Stomach (tissue), 4 donors: ENCODE measurements around the gene DISC1.

ENCODE experiments used
- CTCF ChIP-seq, 7 experiments: fragments of 450-650 bp in 4 of 7; fragments of 200-600 bp in 3 of 7; sonication (generic) in 3 of 7; IDR thresholded peaks; one replicate each; pipeline ENCODE4 v1.5.1; 2016 to 2019; ENCODE audit warnings: antibody characterized with exemption in 7 of 7, control low read depth in 2 of 7, mild to moderate bottlenecking in 1 of 7
- POLR2A ChIP-seq, 4 donors: fragments of 450-650 bp; IDR thresholded peaks; one replicate each; pipeline ENCODE4 v1.6.1; 2016; ENCODE audit warnings: antibody characterized with exemption in 4 of 4, control low read depth in 2 of 4, mild to moderate bottlenecking in 1 of 4, moderate library complexity in 1 of 4

GRCh38 chr1:232077809-232078208 is 451.2 kb downstream of the DISC1 start:
- no peak for TF ChIP-seq CTCF (IDR thresholded peaks at IDR 0.05)
- no peak for TF ChIP-seq POLR2A (IDR thresholded peaks at IDR 0.05)
